Neural progenitor cell (in vitro differentiated cells): ENCODE data around the gene POSTN.

ENCODE experiments used
- EZH2 ChIP-seq: fragments of 200-600 bp; sonication (generic); IDR thresholded peaks from 2 replicates; pipeline ENCODE4 v1.6.1; 2017; ENCODE audit warnings: antibody characterized with exemption, mild to moderate bottlenecking, moderate library complexity
- EZH2phosphoT487 ChIP-seq: fragments of 200-600 bp; sonication (generic); IDR thresholded peaks from 2 replicates; pipeline ENCODE4 v1.6.1; 2017; ENCODE audit warnings: antibody characterized with exemption
- TF ChIP-seq, protein P1 (sequence below): fragments of 200-600 bp; sonication (generic); IDR thresholded peaks from 2 replicates; pipeline ENCODE4 v1.5.1; 2017; ENCODE audit warnings: antibody characterized with exemption, mild to moderate bottlenecking

DNA sequence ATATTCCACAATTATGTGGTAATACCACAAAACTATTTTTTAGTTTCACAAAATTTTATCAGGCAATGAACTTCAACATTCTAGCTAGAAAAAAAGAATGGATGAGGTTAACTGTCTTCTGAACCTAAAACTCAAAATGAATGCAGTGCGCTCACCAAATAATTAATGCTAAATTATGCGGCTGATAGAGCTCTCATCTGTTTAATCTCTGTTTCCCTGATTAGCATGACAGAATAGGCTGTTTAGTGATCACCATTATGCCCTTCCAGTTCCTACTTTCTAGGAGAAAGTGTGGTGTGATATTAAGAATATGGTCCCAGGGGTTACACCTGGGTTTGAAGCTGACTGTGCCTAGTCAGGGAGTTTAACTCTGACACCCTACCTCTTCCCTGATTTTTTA, 42.8 kb upstream of the POSTN start:
- TF ChIP-seq EZH2: no peak
- TF ChIP-seq, protein P1, sequence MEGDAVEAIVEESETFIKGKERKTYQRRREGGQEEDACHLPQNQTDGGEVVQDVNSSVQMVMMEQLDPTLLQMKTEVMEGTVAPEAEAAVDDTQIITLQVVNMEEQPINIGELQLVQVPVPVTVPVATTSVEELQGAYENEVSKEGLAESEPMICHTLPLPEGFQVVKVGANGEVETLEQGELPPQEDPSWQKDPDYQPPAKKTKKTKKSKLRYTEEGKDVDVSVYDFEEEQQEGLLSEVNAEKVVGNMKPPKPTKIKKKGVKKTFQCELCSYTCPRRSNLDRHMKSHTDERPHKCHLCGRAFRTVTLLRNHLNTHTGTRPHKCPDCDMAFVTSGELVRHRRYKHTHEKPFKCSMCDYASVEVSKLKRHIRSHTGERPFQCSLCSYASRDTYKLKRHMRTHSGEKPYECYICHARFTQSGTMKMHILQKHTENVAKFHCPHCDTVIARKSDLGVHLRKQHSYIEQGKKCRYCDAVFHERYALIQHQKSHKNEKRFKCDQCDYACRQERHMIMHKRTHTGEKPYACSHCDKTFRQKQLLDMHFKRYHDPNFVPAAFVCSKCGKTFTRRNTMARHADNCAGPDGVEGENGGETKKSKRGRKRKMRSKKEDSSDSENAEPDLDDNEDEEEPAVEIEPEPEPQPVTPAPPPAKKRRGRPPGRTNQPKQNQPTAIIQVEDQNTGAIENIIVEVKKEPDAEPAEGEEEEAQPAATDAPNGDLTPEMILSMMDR: no peak
- no peak for TF ChIP-seq EZH2phosphoT487
